ENCODE data around the gene SFMBT1. TPM values are rescaled to one million over a fixed set of nuclear protein-coding genes. Genes with fewer than 3 reads are reported as not detected.

Gene SFMBT1
- total and polyA plus RNA-seq, 2 of the 4 experiments (the other 2 are of a cell fraction), result 1.0 to 1.8 TPM

DNA sequence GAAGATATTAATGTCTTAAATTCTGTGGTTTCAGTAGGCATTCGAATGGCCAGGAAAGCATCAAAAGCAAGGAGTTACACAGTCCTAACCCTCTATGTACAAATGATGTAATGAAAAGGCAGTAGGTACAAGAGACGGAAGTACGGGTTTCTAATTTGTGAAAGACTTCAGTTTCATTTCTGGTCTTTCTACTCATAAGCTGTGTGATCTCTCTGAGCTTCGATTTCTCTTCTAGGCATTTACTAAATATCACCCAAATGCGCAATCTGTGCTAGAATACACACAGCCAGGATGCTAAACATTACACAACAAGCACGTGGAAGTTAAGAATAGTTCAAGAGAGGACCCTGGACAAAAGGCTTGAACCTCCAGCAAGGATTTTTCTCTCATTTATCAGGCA, 130.6 kb downstream of the SFMBT1 start:
- DNase-seq, result no peak
- TF ChIP-seq MAFK (IDR thresholded peaks at IDR 0.05; ENCODE audit: low read depth, low read length) (no peak), RCOR1 (IDR thresholded peaks at IDR 0.05; ENCODE audit: insufficient replicate concordance, low read length) (no peak), CEBPB (IDR thresholded peaks at IDR 0.05; ENCODE audit: low read depth, low read length) (no peak), SMC3 (IDR thresholded peaks at IDR 0.05; ENCODE audit: low read depth, low read length) (no peak), NFE2L2 (IDR thresholded peaks at IDR 0.05; ENCODE audit: low read depth, low read length) (no peak), MAZ (IDR thresholded peaks at IDR 0.05; ENCODE audit: borderline replicate concordance, low read depth, low read length) (no peak), RFX5 (IDR thresholded peaks at IDR 0.05; ENCODE audit: low read depth, low read length) (no peak), CHD1 (IDR thresholded peaks at IDR 0.05; ENCODE audit: low read depth, low read length) (no peak), MXI1 (IDR thresholded peaks at IDR 0.05; ENCODE audit: borderline replicate concordance, low read depth, low read length) (no peak), RAD21 (IDR thresholded peaks at IDR 0.05; ENCODE audit: low read length) (no peak), POLR2A (IDR thresholded peaks at IDR 0.05; ENCODE audit: low read depth, low read length) (no peak)
- TF ChIP-seq, protein P1, sequence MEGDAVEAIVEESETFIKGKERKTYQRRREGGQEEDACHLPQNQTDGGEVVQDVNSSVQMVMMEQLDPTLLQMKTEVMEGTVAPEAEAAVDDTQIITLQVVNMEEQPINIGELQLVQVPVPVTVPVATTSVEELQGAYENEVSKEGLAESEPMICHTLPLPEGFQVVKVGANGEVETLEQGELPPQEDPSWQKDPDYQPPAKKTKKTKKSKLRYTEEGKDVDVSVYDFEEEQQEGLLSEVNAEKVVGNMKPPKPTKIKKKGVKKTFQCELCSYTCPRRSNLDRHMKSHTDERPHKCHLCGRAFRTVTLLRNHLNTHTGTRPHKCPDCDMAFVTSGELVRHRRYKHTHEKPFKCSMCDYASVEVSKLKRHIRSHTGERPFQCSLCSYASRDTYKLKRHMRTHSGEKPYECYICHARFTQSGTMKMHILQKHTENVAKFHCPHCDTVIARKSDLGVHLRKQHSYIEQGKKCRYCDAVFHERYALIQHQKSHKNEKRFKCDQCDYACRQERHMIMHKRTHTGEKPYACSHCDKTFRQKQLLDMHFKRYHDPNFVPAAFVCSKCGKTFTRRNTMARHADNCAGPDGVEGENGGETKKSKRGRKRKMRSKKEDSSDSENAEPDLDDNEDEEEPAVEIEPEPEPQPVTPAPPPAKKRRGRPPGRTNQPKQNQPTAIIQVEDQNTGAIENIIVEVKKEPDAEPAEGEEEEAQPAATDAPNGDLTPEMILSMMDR (conservative IDR thresholded peaks at IDR 0.05; ENCODE audit: low read depth, low read length), result no peak
- TF ChIP-seq, protein P2, sequence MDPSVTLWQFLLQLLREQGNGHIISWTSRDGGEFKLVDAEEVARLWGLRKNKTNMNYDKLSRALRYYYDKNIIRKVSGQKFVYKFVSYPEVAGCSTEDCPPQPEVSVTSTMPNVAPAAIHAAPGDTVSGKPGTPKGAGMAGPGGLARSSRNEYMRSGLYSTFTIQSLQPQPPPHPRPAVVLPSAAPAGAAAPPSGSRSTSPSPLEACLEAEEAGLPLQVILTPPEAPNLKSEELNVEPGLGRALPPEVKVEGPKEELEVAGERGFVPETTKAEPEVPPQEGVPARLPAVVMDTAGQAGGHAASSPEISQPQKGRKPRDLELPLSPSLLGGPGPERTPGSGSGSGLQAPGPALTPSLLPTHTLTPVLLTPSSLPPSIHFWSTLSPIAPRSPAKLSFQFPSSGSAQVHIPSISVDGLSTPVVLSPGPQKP (IDR thresholded peaks at IDR 0.05; ENCODE audit: borderline replicate concordance, low read depth, low read length), result no peak
- in situ Hi-C loops (cut with MboI; ENCODE audit: low sequenced_read_pairs) (no loop called here), dilution Hi-C loops (cut with HindIII; ENCODE audit: low sequenced_read_pairs, unreplicated experiment) (no loop called here), intact Hi-C loops (cut with micrococcal nuclease) (no loop called here)
- H4K8ac ChIP-seq (ENCODE audit: low read depth in 2 of 2, low read length in 2 of 2), result no peak overlapping the region
- H3K4me3 ChIP-seq (ENCODE audit: insufficient read depth, low read depth, low read length), result no peak overlapping the region
- no peak overlapping the region for H3K4ac ChIP-seq (ENCODE audit: low read depth, low read length)
- no peak overlapping the region for H4K91ac ChIP-seq (ENCODE audit: insufficient read depth, low read depth, low read length)
- H3K27ac ChIP-seq (ENCODE audit: insufficient read depth, low read length), result no peak overlapping the region
- H3K9me1 ChIP-seq (ENCODE audit: insufficient read depth, low read length), result no peaks in the 10 kb centered on the region
- no peaks in the 10 kb centered on the region for H4K20me1 ChIP-seq (ENCODE audit: insufficient read depth, low read length)
- H2AFZ ChIP-seq (replicated peaks; ENCODE audit: low read length, poor library complexity), result no peak overlapping the region
- H3K23ac ChIP-seq (ENCODE audit: low read depth, low read length), result no peak overlapping the region
- no peaks in the 10 kb centered on the region for H3K27me3 ChIP-seq (ENCODE audit: control insufficient read depth, insufficient read depth, low read length)
- no peak overlapping the region for H2AK9ac ChIP-seq (replicated peaks; ENCODE audit: low read depth, low read length, poor library complexity)
- H2BK5ac ChIP-seq (ENCODE audit: low read depth, low read length, poor library complexity, severe bottlenecking), result no peak overlapping the region
- H3K79me1 ChIP-seq (ENCODE audit: low read depth in 1 of 2, low read length in 2 of 2), result no peaks in the 10 kb centered on the region
- H3K4me2 ChIP-seq (ENCODE audit: low read depth, low read length), result no peak overlapping the region
- WGBS, 2 experiments (ENCODE audit: extremely low coverage in 2 of 2, insufficient read length in 1 of 2), result no CpG with 5 or more reads among the region's 6 CpGs
- H3K18ac ChIP-seq (ENCODE audit: low read depth, low read length), result no peak overlapping the region
- CTCF ChIA-PET, result interaction anchor here (1.1 kb wide), 1 partner anchor 20 kb away, joined by 4 read pairs; no protein-coding TSS in a partner anchor
- H2BK15ac ChIP-seq (ENCODE audit: low read depth, low read length), result no peak overlapping the region
- H4K5ac ChIP-seq (ENCODE audit: low read depth, low read length), result no peak overlapping the region
- H2BK120ac ChIP-seq (ENCODE audit: low read depth, low read length), result no peak overlapping the region
- no peaks in the 10 kb centered on the region for H3K9me3 ChIP-seq (ENCODE audit: control insufficient read depth, insufficient read depth, low read length)
- no TSS peak for BruUV-seq (replicated peaks)
- POLR2A ChIA-PET (ENCODE audit: unreplicated experiment), result no interaction called here
- no peaks in the 10 kb centered on the region for H3K4me1 ChIP-seq (ENCODE audit: control insufficient read depth, insufficient read depth, low read length)
- no peak overlapping the region for H3K9ac ChIP-seq (ENCODE audit: low read depth, low read length)
- H2BK20ac ChIP-seq (ENCODE audit: low read depth, low read length), result no peak overlapping the region
- H3K36me3 ChIP-seq (ENCODE audit: control insufficient read depth, insufficient read depth, low read length), result no peaks in the 10 kb centered on the region
- H2AK5ac ChIP-seq (ENCODE audit: low read depth, low read length), result no peak overlapping the region
- H3K56ac ChIP-seq (ENCODE audit: extremely low read depth, insufficient read depth, low read length), result no peak overlapping the region
- ATAC-seq (ENCODE audit: low read depth), result no peak
- no peak overlapping the region for H3K14ac ChIP-seq (replicated peaks; ENCODE audit: low read depth, low read length)

All from IMR-90 (cell line).